Measurements from ENCODE around the gene SLC6A19.

Gene SLC6A19

DNA sequence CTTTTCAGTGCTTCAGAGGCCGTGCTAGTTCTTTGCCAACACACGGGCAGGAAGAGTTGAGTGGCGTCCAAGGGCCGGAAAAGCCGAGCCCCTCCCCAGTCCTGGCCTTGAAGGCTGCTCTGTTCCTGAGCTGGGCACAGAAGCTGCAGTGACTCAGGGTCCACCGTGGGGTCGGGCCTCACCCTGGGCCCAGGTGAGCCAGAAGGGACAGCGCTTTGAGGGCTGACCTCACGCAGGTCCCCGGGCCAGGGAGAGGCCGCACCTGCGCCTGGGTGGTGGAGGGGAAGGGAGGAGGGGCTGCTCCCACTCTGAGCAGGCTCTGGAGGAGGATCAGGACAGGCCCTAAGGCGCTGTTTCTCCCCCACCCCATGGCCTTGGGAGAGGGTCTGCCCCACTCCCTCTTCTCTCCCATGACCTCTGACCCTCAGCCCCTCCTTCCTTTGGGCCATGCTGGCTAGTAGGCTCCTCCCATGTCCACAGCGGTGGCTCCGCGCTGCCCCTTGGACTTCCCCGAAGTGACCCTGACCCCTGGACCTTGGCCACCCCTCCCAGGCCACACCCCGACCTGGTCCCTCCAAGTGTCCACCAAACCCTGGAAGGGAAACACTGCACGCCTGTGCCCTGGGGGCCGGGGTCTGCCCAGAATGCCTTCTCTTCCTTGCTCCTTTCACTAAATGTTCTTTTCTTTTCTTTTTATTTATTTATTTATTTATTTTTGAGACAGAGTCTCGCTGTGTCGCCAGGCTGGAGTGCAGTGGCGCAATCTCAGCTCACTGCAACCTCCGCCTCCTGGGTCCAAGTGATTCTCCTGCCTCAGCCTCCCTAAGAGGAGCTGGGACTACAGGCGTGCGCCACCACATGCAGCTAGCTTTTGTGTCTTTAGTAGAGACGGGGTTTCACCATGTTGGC, 19.7 kb upstream of the SLC6A19 start:
- DNase-seq: no peak

DNA sequence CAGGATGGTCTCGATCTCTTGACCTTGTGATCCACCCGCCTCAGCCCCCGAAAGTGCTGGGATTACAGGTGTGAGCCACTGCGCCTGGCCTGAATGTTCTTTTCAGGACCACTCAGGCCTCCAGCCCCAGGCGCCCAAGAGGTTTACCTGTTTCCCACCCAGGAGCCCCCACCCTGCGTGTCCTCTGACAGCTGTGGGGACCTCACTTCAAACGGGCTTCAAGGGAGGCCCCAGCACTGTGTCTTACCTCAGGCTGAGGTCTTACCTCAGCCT, 19.1 kb upstream of the SLC6A19 start:
- no peak for DNase-seq

DNA sequence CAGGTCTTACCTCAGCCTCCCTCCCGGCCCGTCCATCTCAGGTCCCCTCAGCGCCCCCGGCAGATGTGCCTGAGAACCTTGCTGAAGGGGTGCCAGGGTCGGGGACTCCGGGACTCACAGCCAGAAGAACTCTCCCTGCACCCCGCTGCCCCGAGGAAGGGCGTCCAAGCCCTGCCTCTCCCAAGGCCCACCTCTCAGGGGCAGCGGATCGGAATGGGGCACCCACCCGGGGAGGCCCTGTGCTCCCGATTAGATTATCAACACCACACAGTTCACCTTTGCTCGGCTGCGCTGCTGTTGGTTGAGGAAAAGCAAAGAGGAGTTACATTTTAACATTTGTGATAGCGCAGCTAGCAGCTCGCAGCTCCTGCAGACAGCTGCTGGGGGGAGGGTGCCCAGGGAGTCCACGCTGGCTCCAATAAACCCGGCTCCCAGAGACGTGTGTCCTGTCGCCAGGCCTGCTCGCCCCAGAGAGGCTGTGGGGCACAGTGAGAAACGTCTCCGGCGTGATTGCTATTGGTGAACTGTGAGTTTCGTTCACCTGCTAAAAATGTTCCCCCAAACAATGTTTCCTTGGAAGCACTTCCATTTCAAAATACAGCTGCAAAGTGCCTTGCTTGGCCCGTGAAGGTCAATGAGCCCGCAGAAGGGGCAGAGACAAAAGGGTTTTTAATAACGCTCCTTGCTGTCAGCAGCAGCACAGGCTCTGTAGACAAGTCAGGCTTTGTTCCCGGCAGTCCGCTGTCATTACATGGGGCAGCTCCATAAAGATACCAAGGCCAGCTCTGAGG, 18.6 kb upstream of the SLC6A19 start:
- no peak for DNase-seq

DNA sequence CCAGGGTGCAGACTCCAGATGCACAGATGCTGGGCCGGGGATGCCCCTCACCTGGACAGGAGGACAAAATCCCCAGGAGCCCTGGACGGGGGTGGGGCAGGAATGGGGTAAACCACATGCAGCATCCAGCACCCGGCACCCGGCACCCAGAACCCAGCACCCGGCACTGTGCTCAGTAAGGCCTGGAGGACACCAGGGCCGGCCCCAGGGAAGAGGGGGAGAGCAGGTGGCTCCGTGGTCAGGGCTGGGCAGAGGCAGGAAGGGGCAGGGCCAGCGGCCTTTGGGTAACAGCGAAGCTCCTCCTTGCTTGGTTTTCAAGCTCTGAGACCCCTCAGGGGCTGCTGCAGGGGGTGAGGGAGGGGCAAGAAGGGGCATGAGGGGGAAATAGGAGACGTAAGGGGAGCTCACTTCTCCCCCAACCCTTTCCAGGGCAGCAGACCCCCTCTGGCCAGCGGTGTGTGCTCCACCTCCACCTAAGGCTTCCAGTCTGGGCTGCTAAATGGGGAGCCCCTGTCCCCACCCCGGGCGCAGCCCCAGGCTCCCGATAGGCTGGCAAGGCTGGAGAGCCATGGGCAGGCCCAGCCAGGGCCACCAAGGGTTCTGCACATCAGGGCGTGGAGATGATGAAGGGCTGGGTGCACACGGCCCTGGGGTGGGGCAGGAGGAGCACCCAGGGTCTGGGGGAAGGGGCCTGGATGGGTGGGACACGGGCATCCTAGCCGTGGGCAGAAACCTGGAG, 17.8 kb upstream of the SLC6A19 start:
- DNase-seq: no peak

DNA sequence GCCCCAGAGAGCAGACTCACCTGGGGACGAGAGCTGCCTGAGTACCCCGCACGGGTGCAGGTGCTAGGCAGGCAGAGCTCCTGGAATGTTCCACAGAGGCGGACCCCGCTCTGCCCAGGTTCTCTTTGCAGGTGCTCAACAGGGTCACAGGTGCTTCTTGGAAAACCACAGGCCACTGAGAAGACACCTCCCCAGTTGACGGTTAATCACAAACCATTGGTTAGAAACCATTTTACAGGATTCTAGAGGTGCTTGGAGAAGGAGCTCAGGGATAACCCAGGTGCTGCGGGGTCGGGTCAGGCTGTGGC, 17.3 kb upstream of the SLC6A19 start:
- no peak for DNase-seq

DNA sequence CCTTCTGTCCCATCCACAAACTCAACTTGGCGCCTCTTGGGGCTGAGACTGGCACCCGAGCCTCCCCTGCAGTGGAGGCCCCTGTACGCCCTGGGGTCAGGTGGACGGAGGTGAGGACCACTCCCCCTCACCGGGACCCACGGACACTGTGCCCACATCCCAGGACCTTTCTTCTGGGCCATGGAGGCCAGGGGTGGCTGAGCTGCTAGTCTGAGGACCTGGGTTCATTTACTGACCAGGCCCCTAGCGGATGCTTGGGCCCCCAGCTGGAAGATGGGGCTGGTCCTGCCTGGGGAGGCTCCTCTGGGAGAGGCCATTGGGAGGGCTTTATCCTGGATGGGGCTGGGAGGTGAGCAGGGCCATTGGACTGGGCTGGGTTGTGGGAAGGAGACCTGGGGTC, 16.9 kb upstream of the SLC6A19 start:
- DNase-seq: no peak

DNA sequence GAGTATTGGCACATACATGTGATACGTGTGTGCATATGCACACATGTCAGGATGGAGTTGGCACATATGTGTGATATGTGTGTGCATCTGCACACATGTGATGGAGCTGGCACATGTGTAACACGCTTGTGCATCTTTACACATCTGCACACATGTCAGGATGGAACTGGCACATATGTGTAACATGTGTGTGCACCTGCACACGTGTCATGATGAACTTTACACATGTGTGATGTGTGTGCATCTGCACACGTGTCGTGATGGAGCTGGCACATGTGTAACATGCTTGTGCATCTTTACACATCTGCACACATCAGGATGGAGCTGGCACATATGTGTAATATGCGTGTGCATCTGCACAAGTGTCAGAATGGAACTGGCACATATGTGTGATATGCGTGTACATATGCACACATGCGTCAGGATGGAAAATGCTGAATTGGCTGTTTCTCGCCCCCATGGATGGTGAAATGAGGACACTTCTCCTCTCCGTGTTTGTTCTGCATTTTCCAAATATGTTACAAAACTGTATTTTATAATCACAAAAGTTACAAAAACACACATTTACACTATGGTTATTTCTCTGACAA, 16.3 kb upstream of the SLC6A19 start:
- no peak for DNase-seq

DNA sequence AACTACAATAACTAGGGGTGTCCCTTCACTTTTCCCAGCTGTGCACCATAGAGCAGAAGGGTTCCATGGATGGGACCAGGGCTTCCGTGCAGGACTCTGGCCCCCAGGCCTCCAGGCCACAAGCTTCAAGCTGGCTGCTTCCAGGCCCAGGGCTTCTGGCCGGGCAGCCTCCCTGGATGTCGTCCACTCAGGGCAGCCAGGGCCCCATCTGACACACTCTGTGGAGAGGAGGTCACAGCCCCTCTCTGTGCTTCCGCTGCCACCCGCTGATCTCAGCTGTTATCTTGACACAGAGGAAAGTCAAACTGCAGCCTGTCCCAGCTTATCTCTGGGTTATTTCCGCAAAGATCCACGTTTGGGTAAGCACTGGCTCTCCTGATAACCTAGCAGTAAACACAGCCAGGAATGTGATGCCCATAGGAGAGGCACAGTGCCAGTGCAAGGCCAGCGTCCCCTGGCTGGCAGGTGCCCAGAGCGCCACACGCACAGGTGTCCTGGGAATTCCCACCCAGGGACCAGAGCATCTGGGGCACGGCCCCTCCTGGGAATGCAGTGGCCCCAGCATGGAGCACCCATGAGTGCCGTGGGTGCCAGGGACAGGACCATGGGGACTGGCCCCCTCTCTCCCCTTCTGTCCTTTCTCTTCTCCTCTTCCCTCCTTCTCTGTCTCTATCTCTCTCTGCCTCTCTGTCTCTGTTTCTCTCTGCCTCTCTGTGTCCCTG, 15.6 kb upstream of the SLC6A19 start:
- DNase-seq: no peak

DNA sequence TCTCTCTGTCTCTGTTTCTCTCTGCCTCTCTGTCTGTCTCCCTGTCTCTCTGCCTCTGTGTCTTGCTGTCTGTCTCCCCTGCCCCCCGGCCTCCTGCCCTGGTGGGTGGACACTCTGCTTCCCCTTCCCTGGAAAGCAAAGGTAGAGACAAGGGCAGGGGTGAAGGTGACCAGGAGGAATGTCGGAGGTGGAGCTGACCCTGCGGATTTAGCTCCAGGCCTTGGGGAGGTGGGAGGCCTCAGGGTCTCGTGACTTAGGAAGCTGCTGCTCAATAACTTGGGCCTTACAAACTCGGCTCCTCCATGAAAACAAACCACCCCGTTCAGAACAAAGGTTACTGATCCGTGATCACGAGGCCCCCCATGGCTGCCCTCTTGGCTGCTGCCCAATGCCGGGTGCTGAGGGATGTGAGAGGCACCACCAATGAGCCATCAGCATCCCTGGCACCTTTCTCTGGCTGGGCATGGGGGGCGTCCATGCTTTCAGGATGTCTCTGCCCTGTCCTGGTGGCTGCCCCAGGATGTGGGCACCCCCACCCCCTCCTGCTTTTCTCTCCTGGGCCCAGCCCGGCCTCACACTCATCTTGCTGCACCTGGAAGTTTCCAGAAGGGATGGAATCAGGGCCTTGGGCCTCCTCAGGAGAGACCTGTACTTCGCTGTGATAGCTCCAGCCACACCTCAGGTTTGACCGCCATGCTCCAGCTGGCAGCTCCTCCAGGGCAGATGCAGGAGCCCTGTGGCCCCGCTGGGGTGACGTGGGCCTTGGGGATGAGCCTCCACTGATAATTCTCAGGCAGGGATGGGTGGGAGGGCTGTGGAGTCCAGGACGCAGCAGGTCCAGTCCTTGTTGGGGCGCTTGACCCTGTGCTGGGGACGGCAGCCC, 14.8 kb upstream of the SLC6A19 start:
- no peak for DNase-seq

DNA sequence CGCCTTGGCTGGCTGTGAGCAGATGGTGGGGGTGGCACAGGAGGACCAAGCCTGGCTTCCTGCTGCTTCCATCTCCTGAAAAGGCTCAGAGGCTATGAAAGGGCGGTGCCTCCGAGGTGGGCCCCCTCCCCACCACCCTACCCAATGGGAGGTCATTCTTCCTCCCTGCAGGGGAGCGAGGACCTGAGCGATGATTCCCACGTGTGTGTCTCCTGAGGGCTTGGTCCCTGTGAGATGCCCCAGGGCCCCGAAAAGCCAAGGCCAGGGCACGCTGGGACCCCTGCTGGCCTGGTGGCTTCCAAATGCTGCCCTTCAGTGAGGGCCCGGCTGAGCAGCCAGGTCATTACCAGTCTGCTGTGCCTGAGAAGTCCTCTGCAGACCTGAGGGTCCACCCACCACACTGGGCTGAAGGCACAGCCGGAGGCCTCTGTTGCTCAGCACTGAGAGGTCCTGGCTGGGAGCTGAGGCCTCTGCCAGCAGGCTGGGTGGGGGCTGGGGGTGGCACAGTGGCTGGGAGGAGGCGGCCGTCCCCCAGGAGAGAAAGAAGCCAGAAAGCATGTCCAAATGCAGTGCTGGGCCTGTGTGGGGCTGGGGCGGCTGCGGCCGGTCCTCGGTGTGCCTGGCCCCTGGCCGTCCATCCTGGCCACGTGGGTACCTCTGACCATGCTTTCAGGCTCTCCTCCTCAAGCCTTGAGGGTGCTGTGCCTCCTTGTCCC, 14.0 kb upstream of the SLC6A19 start:
- DNase-seq: no peak

DNA sequence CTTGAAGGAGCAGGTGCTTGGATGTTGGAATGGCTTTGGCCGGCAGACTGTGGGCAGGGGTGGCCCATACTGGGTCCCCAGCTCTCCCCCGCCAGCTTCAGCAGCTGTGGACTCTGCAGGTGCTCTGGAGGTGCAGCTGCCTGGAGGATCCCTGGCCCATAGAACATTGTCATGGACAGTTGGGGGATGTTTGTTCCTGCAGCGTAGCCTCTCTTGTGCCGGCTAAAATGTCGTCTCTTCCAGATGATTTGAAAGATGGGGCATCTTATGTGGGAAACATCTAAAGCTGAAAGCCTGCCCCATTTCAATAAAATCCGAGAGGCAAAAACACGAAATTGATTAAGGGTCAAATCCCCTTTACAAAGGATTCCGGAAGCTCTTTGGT, 13.5 kb upstream of the SLC6A19 start:
- no peak for DNase-seq

DNA sequence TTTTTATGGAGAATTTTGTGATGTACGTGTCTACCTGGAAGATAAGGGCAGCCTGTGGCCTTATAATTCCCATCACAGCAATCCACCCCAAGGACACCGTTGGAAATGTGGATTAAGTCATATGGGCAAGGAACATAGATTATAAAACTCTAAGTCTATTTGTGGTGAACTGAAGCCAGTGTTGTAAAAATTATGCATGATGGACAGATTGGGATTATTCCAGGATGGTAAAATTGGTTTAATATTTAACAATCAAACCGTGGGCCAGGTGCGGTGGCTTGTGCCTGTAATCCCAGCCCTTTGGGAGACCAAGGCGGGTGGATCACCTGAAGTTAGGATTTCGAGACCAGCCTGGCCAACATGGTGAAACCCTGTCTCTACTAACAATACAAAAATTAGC, 12.9 kb upstream of the SLC6A19 start:
- DNase-seq: no peak

DNA sequence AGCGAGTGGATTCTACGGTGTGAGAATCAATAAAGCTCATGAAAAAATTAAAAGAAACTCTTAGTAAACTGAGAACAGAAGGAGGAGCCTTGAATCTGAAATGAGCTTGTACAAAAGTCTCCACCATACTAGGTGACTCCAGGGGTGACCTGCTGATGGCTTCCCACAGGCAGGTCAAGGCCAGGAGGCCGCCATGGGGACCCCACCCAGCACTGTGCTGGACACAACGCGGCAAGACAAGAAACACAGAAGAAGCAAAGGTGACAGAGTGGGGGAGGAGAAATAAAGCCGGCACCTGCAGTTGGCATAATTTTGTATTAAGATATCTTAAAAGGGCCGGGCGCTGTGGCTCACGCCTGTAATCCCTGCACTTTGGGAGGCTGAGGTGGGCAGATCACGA, 12.1 kb upstream of the SLC6A19 start:
- DNase-seq: no peak

DNA sequence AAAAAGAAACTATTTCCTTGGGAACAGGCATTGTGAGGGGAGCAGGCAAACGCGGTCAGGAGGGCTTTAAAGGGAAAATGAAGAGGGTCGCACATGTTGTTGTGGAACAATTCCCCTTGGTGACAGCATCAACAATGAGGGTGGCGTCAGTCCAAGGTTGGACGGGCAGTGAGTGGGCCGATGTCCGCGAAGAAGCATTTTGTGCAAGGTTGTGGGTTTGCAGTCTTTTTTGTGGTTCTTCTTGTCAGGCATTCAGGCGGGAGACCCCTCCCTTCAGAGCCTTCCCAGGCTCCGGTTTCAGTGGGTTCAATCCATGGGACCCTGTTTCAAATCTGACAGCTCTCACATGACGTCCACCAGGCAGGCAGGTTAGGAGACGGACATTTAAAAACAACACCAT, 11.1 kb upstream of the SLC6A19 start:
- DNase-seq: no peak

DNA sequence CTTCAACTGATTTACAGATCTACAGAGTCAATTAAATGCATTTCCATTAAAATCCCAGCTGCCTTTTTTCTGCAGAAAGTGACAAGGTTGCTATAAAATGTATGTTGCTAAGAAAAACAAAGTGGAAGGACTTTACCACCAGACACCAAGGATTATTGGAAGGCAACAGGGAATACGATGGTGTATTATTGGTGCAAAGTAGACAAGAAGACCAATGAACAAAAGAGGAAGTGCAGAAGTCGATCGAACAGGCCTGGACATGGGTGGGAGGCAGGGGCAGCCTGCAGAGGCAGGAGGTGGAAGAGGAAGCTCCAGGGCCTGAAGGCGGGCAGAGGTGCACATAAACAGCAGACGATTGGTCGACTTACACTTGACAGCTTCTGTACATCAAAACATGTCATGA, 10.6 kb upstream of the SLC6A19 start:
- DNase-seq: no peak

DNA sequence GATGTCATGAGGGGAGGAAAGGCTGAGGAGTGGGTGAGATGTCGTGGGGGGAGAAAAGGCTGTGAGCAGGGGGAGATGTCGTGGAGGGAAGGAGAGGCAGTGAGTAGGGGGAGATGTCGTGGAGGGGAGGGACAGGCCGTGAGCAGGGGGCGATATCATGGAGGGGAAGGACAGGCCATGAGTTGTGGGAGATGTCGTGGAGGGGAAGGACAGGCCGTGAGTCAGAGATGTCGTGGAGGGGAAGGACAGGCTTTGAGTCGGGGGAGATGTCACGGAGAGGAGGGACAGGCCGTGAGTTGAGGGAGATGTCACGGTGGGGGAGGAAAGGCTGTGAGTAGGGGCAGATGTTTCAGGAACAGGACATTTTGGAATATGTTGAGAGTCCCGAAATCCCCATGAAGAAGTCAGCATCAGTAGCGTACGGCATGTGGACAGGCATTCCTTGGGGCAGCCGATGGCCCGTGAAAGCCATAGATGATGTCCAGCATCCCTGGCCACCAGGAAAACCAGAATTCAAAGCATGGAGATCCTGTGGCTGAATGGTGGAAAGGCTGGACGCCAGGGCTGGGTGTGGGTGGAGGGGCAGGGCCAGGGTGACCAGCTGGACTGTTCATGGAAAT, 8.3 kb upstream of the SLC6A19 start:
- no peak for DNase-seq

DNA sequence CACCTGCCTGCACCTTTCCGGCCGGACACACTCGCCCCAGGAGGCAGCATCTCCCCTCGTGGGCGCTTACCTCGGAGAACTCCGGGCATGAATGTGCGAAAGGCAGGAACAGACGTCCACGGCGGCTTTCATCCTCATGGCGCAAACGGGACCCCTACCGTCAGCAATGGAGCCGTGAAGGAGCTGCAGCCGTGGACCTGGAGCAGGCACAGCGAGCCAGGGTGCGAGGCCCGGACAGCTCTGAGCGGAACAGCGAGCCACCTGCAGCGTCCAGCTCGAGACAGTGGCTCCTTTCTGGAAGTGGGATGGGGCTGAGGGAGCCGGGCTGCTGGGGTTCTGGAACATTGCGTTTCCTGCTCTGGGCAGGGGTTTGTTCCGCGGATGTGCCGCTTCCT, 7.8 kb upstream of the SLC6A19 start:
- no peak for DNase-seq

DNA sequence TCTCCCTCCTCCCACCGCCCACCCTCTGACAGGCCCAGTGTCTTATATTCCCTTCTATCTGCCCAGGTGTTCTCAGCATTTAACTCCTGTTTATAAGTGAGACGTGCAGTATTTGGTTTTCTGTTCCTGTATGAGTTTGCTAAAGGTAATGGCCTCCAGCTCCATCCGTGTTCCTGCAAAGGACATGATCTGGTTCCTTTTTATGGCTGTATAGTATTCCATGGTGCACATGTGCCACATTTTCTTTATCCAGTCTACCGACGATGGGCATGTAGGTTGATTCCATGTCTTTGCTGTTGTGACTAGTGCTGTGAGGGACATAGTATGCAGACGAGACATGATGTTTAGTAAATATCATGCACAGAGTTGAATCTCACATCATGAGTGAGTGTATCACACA, 7.0 kb upstream of the SLC6A19 start:
- DNase-seq: no peak

DNA sequence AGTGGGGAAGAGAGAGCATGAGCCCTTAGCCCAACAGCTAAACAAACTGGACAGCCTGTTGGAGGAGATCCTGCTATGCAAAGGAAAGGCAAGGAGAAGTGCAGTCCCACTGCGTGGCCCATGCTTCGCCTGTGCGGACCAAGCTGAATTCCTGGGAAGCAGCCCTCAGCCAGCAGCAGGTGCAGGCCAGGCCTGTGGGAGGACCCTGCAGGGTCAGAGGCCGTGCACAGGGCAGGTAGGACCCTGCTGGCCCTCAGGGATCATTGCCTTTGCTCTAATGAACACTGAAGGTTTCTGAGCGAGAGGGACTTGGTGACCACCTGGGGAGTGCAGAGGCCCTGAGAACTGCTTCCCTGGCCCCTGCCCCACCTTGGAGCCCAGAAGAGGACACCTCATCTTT, 6.0 kb upstream of the SLC6A19 start:
- no peak for DNase-seq

DNA sequence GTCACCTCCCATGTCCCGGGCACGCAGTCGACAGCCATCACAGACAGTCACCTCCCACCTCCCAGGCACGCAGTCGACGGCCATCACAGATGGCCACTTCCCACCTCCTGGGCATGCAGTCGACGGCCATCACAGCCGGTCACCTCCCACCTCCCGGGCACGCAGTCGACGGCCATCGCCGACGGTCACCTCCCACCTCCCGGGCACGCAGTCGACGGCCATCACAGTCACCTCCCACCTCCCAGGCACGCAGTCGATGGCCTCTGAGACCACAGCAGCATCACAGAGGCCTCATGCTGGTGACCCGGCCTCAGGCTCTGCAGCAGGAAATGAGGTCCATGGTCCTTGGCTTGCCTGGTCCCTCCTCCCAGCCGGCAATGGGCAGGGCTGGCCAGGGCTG, 5.5 kb upstream of the SLC6A19 start:
- DNase-seq: no peak

DNA sequence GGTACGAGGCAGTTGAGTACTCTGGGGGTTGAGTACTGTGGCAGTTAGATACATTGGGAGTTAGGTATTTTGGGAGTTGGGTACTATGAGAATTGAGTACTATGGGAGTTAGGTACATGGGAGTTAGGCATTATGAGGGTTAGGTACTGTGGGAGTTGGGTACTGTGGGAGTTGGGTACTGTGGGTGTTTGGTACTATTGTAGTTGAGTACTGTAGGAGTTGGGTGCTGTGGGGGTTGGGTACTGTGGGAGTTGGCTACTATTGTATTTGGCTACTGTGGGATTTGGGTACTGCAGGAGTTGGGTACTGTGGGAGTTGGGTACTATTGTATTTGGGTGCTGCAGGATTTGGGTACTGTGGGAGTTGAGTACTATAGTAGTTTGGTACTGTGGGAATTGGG, 4.8 kb upstream of the SLC6A19 start:
- no peak for DNase-seq

Data from fibroblast of skin of right biceps (primary cell).